H9 (cell line): ENCODE results near the gene GAN. TPM values are rescaled to one million over a fixed set of nuclear protein-coding genes. Genes with fewer than 3 reads are reported as not detected.
A peak's percentile ranks its signal among the peaks of the same experiment; 100 is the strongest.

Experiments used
- DNase-seq: peaks from one replicate; pipeline ENCODE4 v3.0.0-alpha.2; 2017
- H2AFZ ChIP-seq: one replicate; pipeline ENCODE4 v1.6.1; 2013; ENCODE audit warnings: mild to moderate bottlenecking, low read length, control low read depth, moderate library complexity
- H2AK5ac ChIP-seq: 2 replicates; pipeline ENCODE4 v1.6.1; 2013; ENCODE audit warnings: low read length, control low read depth, mixed read lengths; ENCODE audit not compliant: insufficient read length
- H2BK120ac ChIP-seq: one replicate; pipeline ENCODE4 v1.6.1; 2013; ENCODE audit warnings: low read depth, mild to moderate bottlenecking, low read length, control low read depth, inconsistent platforms; ENCODE audit not compliant: poor library complexity, severe bottlenecking
- H2BK12ac ChIP-seq: 2 replicates; pipeline ENCODE4 v1.6.1; 2013; ENCODE audit warnings: low read length, control low read depth, mixed read lengths, low read depth; ENCODE audit not compliant: insufficient read length
- H2BK15ac ChIP-seq: 2 replicates; pipeline ENCODE4 v1.6.1; 2013; ENCODE audit warnings: low read depth, low read length, control low read depth
- H2BK20ac ChIP-seq: one replicate; pipeline ENCODE4 v1.6.1; 2013; ENCODE audit warnings: low read depth, mild to moderate bottlenecking, low read length, control low read depth, inconsistent platforms; ENCODE audit not compliant: poor library complexity, severe bottlenecking
- H2BK5ac ChIP-seq: 2 replicates; pipeline ENCODE4 v1.6.1; 2013; ENCODE audit warnings: low read length, control low read depth, mixed read lengths; ENCODE audit not compliant: insufficient read length
- H3K14ac ChIP-seq: 2 replicates; pipeline ENCODE4 v1.6.1; 2013; ENCODE audit warnings: low read length, control low read depth; ENCODE audit not compliant: insufficient read depth
- H3K18ac ChIP-seq: 2 replicates; pipeline ENCODE4 v1.6.1; 2013; ENCODE audit warnings: low read depth, mild to moderate bottlenecking, mixed read lengths, low read length, control low read depth; ENCODE audit not compliant: insufficient read length
- H3K23ac ChIP-seq: 2 replicates; pipeline ENCODE4 v1.6.1; 2013; ENCODE audit warnings: low read length, control low read depth, mixed read lengths, low read depth; ENCODE audit not compliant: insufficient read length
- H3K23me2 ChIP-seq: 2 replicates; pipeline ENCODE4 v1.6.1; 2013; ENCODE audit warnings: low read depth, mild to moderate bottlenecking, mixed read lengths, low read length, control low read depth; ENCODE audit not compliant: insufficient read length, poor library complexity, severe bottlenecking
- H3K27ac ChIP-seq: 2 replicates; pipeline ENCODE4 v1.5.1; 2013; ENCODE audit warnings: low read length, control low read depth, mixed read lengths, low read depth; ENCODE audit not compliant: insufficient read length
- H3K27me3 ChIP-seq: 2 replicates; pipeline ENCODE4 v1.6.1; 2013; ENCODE audit warnings: low read length, control low read depth, inconsistent platforms; ENCODE audit not compliant: insufficient read depth
- H3K4ac ChIP-seq: 2 replicates; pipeline ENCODE4 v1.6.1; 2013; ENCODE audit warnings: low read depth, mild to moderate bottlenecking, control low read depth, inconsistent platforms, low read length, moderate library complexity
- H3K4me1 ChIP-seq: 2 replicates; pipeline ENCODE4 v1.6.1; 2013; ENCODE audit warnings: low read length, control low read depth, inconsistent platforms; ENCODE audit not compliant: insufficient read depth
- H3K4me2 ChIP-seq: 2 replicates; pipeline ENCODE4 v1.6.1; 2013; ENCODE audit warnings: low read length, control low read depth, mixed read lengths; ENCODE audit not compliant: insufficient read length, insufficient read depth
- H3K56ac ChIP-seq: 2 replicates; pipeline ENCODE4 v1.6.1; 2013; ENCODE audit warnings: low read depth, mild to moderate bottlenecking, mixed read lengths, low read length, control low read depth; ENCODE audit not compliant: insufficient read length
- H3K79me1 ChIP-seq: 2 replicates; pipeline ENCODE4 v1.6.1; 2013; ENCODE audit warnings: low read depth, mild to moderate bottlenecking, moderate library complexity, low read length, control low read depth, inconsistent platforms; ENCODE audit not compliant: insufficient read depth, poor library complexity, severe bottlenecking
- H3K79me2 ChIP-seq: 2 replicates; pipeline ENCODE4 v1.6.1; 2013; ENCODE audit warnings: low read length, control low read depth, inconsistent platforms; ENCODE audit not compliant: insufficient read depth
- H3K9ac ChIP-seq: 2 replicates; pipeline ENCODE4 v1.6.1; 2013; ENCODE audit warnings: low read length, control low read depth, mixed read lengths; ENCODE audit not compliant: insufficient read length; ENCODE audit errors: extremely low read depth
- H3K9me3 ChIP-seq: one replicate; pipeline ENCODE4 v1.6.1; 2013; ENCODE audit warnings: low read depth, low read length, inconsistent platforms; ENCODE audit not compliant: control insufficient read depth
- H3T11ph ChIP-seq: one replicate; pipeline ENCODE4 v1.6.1; 2013; ENCODE audit warnings: mild to moderate bottlenecking, low read length, control low read depth, inconsistent platforms
- H4K20me1 ChIP-seq: one replicate; pipeline ENCODE4 v1.6.1; 2013; ENCODE audit not compliant: control insufficient read depth, insufficient read length, insufficient read depth
- H4K5ac ChIP-seq: 2 replicates; pipeline ENCODE4 v1.6.1; 2013; ENCODE audit warnings: low read depth, mild to moderate bottlenecking, mixed read lengths, low read length, control low read depth; ENCODE audit not compliant: insufficient read length
- H4K8ac ChIP-seq: replicated peaks from 2 replicates; pipeline ENCODE4 v1.6.1; 2013; ENCODE audit warnings: low read length, control low read depth, mixed read lengths, low read depth; ENCODE audit not compliant: insufficient read length
- H4K91ac ChIP-seq: 2 replicates; pipeline ENCODE4 v1.6.1; 2013; ENCODE audit warnings: low read depth, mild to moderate bottlenecking, moderate library complexity, mixed read lengths, low read length, control low read depth; ENCODE audit not compliant: insufficient read length
- H3K27ac Mint-ChIP-seq, 3 experiments: 2 replicates in 2 of 3; 3 replicates in 1 of 3; pipeline ENCODE4 v1.8.0; 2020 to 2021; ENCODE audit warnings: mixed read lengths in 3 of 3, mild to moderate bottlenecking in 1 of 3, moderate library complexity in 1 of 3
- H3K27me3 Mint-ChIP-seq: 2 replicates; pipeline ENCODE4 v1.8.0; 2021; ENCODE audit warnings: low read depth, mild to moderate bottlenecking, moderate library complexity, mixed read lengths
- H3K36me3 Mint-ChIP-seq, 3 experiments: 2 replicates in 2 of 3; 3 replicates in 1 of 3; pipeline ENCODE4 v1.8.0; 2020 to 2021; ENCODE audit warnings: low read depth in 3 of 3, mixed read lengths in 3 of 3; ENCODE audit not compliant: insufficient read depth in 1 of 3
- H3K4me1 Mint-ChIP-seq, 2 experiments: 2 replicates each; pipeline ENCODE4 v1.8.0; 2020; ENCODE audit warnings: mixed read lengths in 2 of 2
- H3K4me3 Mint-ChIP-seq, 2 experiments: 2 replicates in 1 of 2; 3 replicates in 1 of 2; pipeline ENCODE4 v1.8.0; 2020 to 2021; ENCODE audit warnings: mild to moderate bottlenecking in 2 of 2, mixed read lengths in 2 of 2, moderate library complexity in 1 of 2
- H3K9me3 Mint-ChIP-seq, 2 experiments: 2 replicates in 1 of 2; 3 replicates in 1 of 2; pipeline ENCODE4 v1.8.0; 2020; ENCODE audit warnings: mild to moderate bottlenecking in 2 of 2, mixed read lengths in 2 of 2, moderate library complexity in 1 of 2
- CTCF ChIP-seq: fragments of 200-600 bp; sonication (generic); conservative IDR thresholded peaks from 3 replicates; pipeline ENCODE4 v1.8.0; 2021; ENCODE audit warnings: antibody characterized with exemption, mild to moderate bottlenecking
- WGBS: extraction: QIAGEN DNeasy Blood & Tissue Kit; methylation state at CpG from one replicate; pipeline ENCODE4 v1.1.7; 2013; ENCODE audit warnings: missing lambda C conversion rate, low lambda C conversion rate, mixed read lengths; ENCODE audit not compliant: insufficient read length; ENCODE audit errors: extremely low coverage; 5-methylcytosine and 5-hydroxymethylcytosine counted together
- total RNA-seq: library from RNA; stranded (reverse); gene quantifications from 2 replicates; pipeline ENCODE4 v1.2.1, GENCODE V29; 2021

Gene GAN
- total RNA-seq, 1 experiment from 2014 or later: 20.9 TPM

GRCh38 chr16:81315271-81316175 is 761 bp downstream of the GAN start:
- Histone ChIP-seq H3K56ac (no peak overlapping the region), H3K23ac (no peak overlapping the region), H3K27me3 (no peaks in the 10 kb centered on the region), H3K27ac (no peak overlapping the region), H3K18ac (peak overlapping the region; percentile 81), H4K8ac (no peak overlapping the region), H2BK15ac (no peak overlapping the region), H3K9ac (peak overlapping the region; percentile 51), H3K4me1 (peaks cover 4% of the 10 kb centered on the region), H4K5ac (no peak overlapping the region), H3T11ph (no peak overlapping the region), H3K23me2 (peaks cover 16% of the 10 kb centered on the region), H4K91ac (no peak overlapping the region), H3K9me3 (no peaks in the 10 kb centered on the region), H3K14ac (peak overlapping the region; percentile 72), H3K4me2 (peak overlapping the region; percentile 62), H2BK5ac (no peak overlapping the region), H2AFZ (no peak overlapping the region), H4K20me1 (no peaks in the 10 kb centered on the region), H2BK12ac (no peak overlapping the region), H2AK5ac (no peak overlapping the region), H3K79me1 (peaks cover 10% of the 10 kb centered on the region), H3K79me2 (peaks cover 28% of the 10 kb centered on the region; the same call in 1 of the 2 replicates), H2BK20ac (no peak overlapping the region), H3K4ac (no peak overlapping the region), H2BK120ac (no peak overlapping the region)
- peaks cover 4 to 15% (median 13%) of the 10 kb centered on the region in 3 experiments; a peak in 5 of 7 replicates for H3K36me3 Mint-ChIP-seq
- no peak overlapping the region for H3K27ac Mint-ChIP-seq
- H3K4me1 Mint-ChIP-seq: peaks cover 42 to 46% of the 10 kb centered on the region in 2 experiments
- H3K27me3 Mint-ChIP-seq: no peaks in the 10 kb centered on the region
- DNase-seq: no peak
- no peak for TF ChIP-seq CTCF
- no CpG with 5 or more reads among the region's 88 CpGs for WGBS
- H3K4me3 Mint-ChIP-seq: peak overlapping the region; percentile 89
- no peaks in the 10 kb centered on the region for H3K9me3 Mint-ChIP-seq
